Keratinocyte (primary cell): Measurements from ENCODE around the gene PHKA1. TPM values are rescaled to one million over a fixed set of nuclear protein-coding genes. Genes with fewer than 3 reads are reported as not detected.

Experiments used
- DNase-seq: peaks from one replicate; pipeline ENCODE4 v3.0.0-alpha.2; 2011; ENCODE audit warnings: low read depth, missing footprints, low spot score
- FAIRE-seq: peaks from 2 replicates; lab custom pipeline; 2011; peaks lifted over from hg19 to GRCh38; lab: Jason Lieb, UNC
- H2AFZ ChIP-seq: 2 replicates; pipeline ENCODE4 v1.6.0; 2012; ENCODE audit warnings: low read length, control low read depth, inconsistent platforms; ENCODE audit not compliant: control insufficient read depth
- H3K27ac ChIP-seq: 2 replicates; pipeline ENCODE4 v1.5.1; 2011; ENCODE audit warnings: low read length; ENCODE audit not compliant: control insufficient read depth, insufficient read depth
- H3K27me3 ChIP-seq: 3 replicates; pipeline ENCODE4 v1.6.0; 2011; ENCODE audit warnings: low read length; ENCODE audit not compliant: control insufficient read depth, insufficient read depth; ENCODE audit errors: extremely low read depth
- H3K36me3 ChIP-seq, 2 experiments: 2 replicates in 1 of 2; 3 replicates in 1 of 2; pipeline ENCODE4 v1.5.1; 2011; ENCODE audit warnings: low read length in 2 of 2, mild to moderate bottlenecking in 1 of 2; ENCODE audit not compliant: control insufficient read depth in 2 of 2, insufficient read depth in 2 of 2; ENCODE audit errors: extremely low read depth in 1 of 2
- H3K4me1 ChIP-seq: 3 replicates; pipeline ENCODE4 v1.5.1; 2011; ENCODE audit warnings: low read length; ENCODE audit not compliant: control insufficient read depth, insufficient read depth; ENCODE audit errors: extremely low read depth
- H3K4me2 ChIP-seq: 3 replicates; pipeline ENCODE4 v1.6.0; 2011; ENCODE audit warnings: low read depth, low read length; ENCODE audit not compliant: control insufficient read depth, insufficient read depth; ENCODE audit errors: extremely low read depth
- H3K4me3 ChIP-seq, 3 experiments: fragments of 200-600 bp in 1 of 3; sonication (generic) in 1 of 3; 2 replicates in 2 of 3; 3 replicates in 1 of 3; pipeline ENCODE4 v1.5.1; 2011 to 2016; ENCODE audit warnings: low read length in 3 of 3, mild to moderate bottlenecking in 3 of 3, control low read depth in 2 of 3, inconsistent platforms in 1 of 3, low read depth in 1 of 3, mixed read lengths in 1 of 3, mixed run types in 1 of 3, moderate library complexity in 1 of 3; ENCODE audit not compliant: control insufficient read depth in 2 of 3, insufficient read depth in 2 of 3; ENCODE audit errors: extremely low read depth in 1 of 3
- H3K79me2 ChIP-seq: 2 replicates; pipeline ENCODE4 v1.6.0; 2012; ENCODE audit warnings: low read length; ENCODE audit not compliant: control insufficient read depth, insufficient read depth
- H3K9ac ChIP-seq: 3 replicates; pipeline ENCODE4 v1.6.0; 2011; ENCODE audit warnings: low read length; ENCODE audit not compliant: control insufficient read depth, insufficient read depth; ENCODE audit errors: extremely low read depth
- H3K9me1 ChIP-seq: 3 replicates; pipeline ENCODE4 v1.6.0; 2011; ENCODE audit warnings: low read length; ENCODE audit not compliant: control insufficient read depth, insufficient read depth; ENCODE audit errors: extremely low read depth
- H3K9me3 ChIP-seq: 2 replicates; pipeline ENCODE4 v1.5.1; 2012; ENCODE audit warnings: low read depth, low read length; ENCODE audit not compliant: control insufficient read depth
- H4K20me1 ChIP-seq: 3 replicates; pipeline ENCODE4 v1.6.0; 2011; ENCODE audit warnings: low read length; ENCODE audit not compliant: control insufficient read depth, insufficient read depth; ENCODE audit errors: extremely low read depth
- CTCF ChIP-seq, 3 experiments: IDR thresholded peaks in 1 of 3; conservative IDR thresholded peaks in 1 of 3; optimal IDR thresholded peaks in 1 of 3; 2 replicates in 2 of 3; 3 replicates in 1 of 3; pipeline versions ENCODE3 to v1.5.1; 2011; ENCODE audit warnings: low read length in 3 of 3, mild to moderate bottlenecking in 3 of 3, moderate library complexity in 2 of 3, control low read depth in 1 of 3, inconsistent platforms in 1 of 3; ENCODE audit not compliant: insufficient read depth in 2 of 3; ENCODE audit errors: extremely low read depth in 1 of 3
- EZH2 ChIP-seq: IDR thresholded peaks from one replicate; pipeline ENCODE4 v1.6.1; 2012; ENCODE audit warnings: inconsistent platforms, mild to moderate bottlenecking, low read length, moderate library complexity
- dilution Hi-C: fragments of 300-500 bp; cut with MboI; formaldehyde crosslinking; loops from one replicate; pipeline ENCODE4 v1.7.0; 2020; ENCODE audit warnings: low sequenced_read_pairs; ENCODE audit not compliant: extremely low pct_ligation_motif_present
- polyA plus RNA-seq, 5 experiments: library from polyadenylated mRNA; depleted of rRNA in 3 of 5; stranded (reverse) in 3 of 5; stranded (forward) in 1 of 5; unstranded in 1 of 5; fragments of >200 nt; gene quantifications; 1 replicate in 1 of 5; 2 replicates in 3 of 5; 3 replicates in 1 of 5; pipeline versions ENCODE4 v1.2.1 to v1.2.3, GENCODE V29; 2011 to 2012; ENCODE audit warnings: missing spikeins in 2 of 5, low read depth in 1 of 5, low replicate concordance in 1 of 5

PHKA1 gene
- polyA plus RNA-seq, 1 donor (not counting 4 experiments of a cell fraction or from before 2014, with no cell fraction given): 7.1 TPM

- Histone ChIP-seq H3K27ac (no peak overlapping the region), H3K9me3 (no peaks in the 10 kb centered on the region), H3K4me1 (no peaks in the 10 kb centered on the region), H3K79me2 (peaks cover 5% of the 10 kb centered on the region), H3K4me2 (no peak overlapping the region), H4K20me1 (no peaks in the 10 kb centered on the region), H3K27me3 (peaks cover 3% of the 10 kb centered on the region), H3K4me3 (no peak overlapping the region), H3K36me3 (peaks cover 0 to 3% of the 10 kb centered on the region in 2 experiments), H2AFZ (no peak overlapping the region), H3K9me1 (no peaks in the 10 kb centered on the region), H3K9ac (no peak overlapping the region)
- FAIRE-seq (no peak), DNase-seq (no peak)
- dilution Hi-C loops: no loop called here
- TF ChIP-seq EZH2: no peak
- TF ChIP-seq CTCF (optimal IDR thresholded peaks at IDR 0.05 in 1 of 3, IDR thresholded peaks at IDR 0.05 in 1 of 3, conservative IDR thresholded peaks at IDR 0.05 in 1 of 3; ENCODE audit: extremely low read depth in 1 of 3, insufficient read depth in 2 of 3, low read length in 3 of 3): no peak
Measured at GRCh38 chrX:72576141-72576894, 137.8 kb downstream of the PHKA1 start.

GRCh38 chrX:72573158-72573511 lies 141.0 kb downstream of the PHKA1 start:
- H3K36me3 ChIP-seq: no peaks in the 10 kb centered on the region
- peak overlapping the region; percentile 44 to 75 (median 60) for H3K4me3 ChIP-seq
- H3K27me3 ChIP-seq: no peaks in the 10 kb centered on the region
- H2AFZ ChIP-seq: no peak overlapping the region
- H3K4me1 ChIP-seq: no peaks in the 10 kb centered on the region
- H3K79me2 ChIP-seq: peaks cover 7% of the 10 kb centered on the region
- H3K27ac ChIP-seq: no peak overlapping the region
- DNase-seq (no peak), FAIRE-seq (no peak)
- dilution Hi-C loops: no loop called here
- no peaks in the 10 kb centered on the region for H3K9me3 ChIP-seq
- TF ChIP-seq EZH2: no peak
- H3K9ac ChIP-seq: peak overlapping the region; percentile 74
- no peaks in the 10 kb centered on the region for H3K9me1 ChIP-seq
- peak overlapping the region; percentile 11 for H3K4me2 ChIP-seq
- H4K20me1 ChIP-seq: no peaks in the 10 kb centered on the region
